Ovary (tissue), 9 donors: ENCODE measurements around the gene LRFN4. TPM values are rescaled to one million over a fixed set of nuclear protein-coding genes. Genes with fewer than 3 reads are reported as not detected.

Source experiments
- DNase-seq, 5 donors: peaks; one replicate each; pipeline ENCODE4 v3.0.0-alpha.2; 2019 to 2020
- H3K27ac ChIP-seq, 2 donors: fragments of 200-600 bp; one replicate each; pipeline versions ENCODE4 v1.5.1 to v1.8.0; 2019 to 2022
- H3K27me3 ChIP-seq: fragments of 200-600 bp; one replicate; pipeline ENCODE4 v1.8.0; 2022
- H3K36me3 ChIP-seq: fragments of 200-600 bp; sonication (generic); one replicate; pipeline ENCODE4 v1.5.1; 2019
- H3K4me1 ChIP-seq: one replicate; pipeline ENCODE4 v1.8.1; 2013; ENCODE audit warnings: mild to moderate bottlenecking, moderate library complexity; ENCODE audit not compliant: insufficient read depth
- H3K4me3 ChIP-seq: fragments of 200-600 bp; sonication (generic); one replicate; pipeline ENCODE4 v1.5.1; 2017
- H3K9me3 ChIP-seq, 2 donors: fragments of 200-600 bp in 1 of 2; sonication (generic) in 1 of 2; one replicate each; pipeline versions ENCODE4 v1.5.1 to v1.8.1; 2013 to 2019; ENCODE audit warnings: mild to moderate bottlenecking in 1 of 2, moderate library complexity in 1 of 2
- CTCF ChIP-seq, 3 donors: fragments of 450-650 bp in 2 of 3; fragments of 200-600 bp in 1 of 3; IDR thresholded peaks; one replicate each; pipeline versions ENCODE4 v1.5.1 to v1.8.0; 2016 to 2022; ENCODE audit warnings: antibody characterized with exemption in 3 of 3, mild to moderate bottlenecking in 1 of 3
- EP300 ChIP-seq: sonication (generic); formaldehyde crosslinking; IDR thresholded peaks from one replicate; pipeline ENCODE4 v1.6.1; 2017; ENCODE audit warnings: antibody characterized with exemption
- POLR2A ChIP-seq: fragments of 450-650 bp; IDR thresholded peaks from one replicate; pipeline ENCODE4 v1.6.1; 2017; ENCODE audit warnings: antibody characterized with exemption, mild to moderate bottlenecking, moderate library complexity
- WGBS, 3 donors: extraction: QIAGEN DNeasy Blood & Tissue Kit in 1 of 3; methylation state at CpG; one replicate each; pipeline versions ENCODE4 v1.1.5 to v1.1.7; 2013 to 2017; 5-methylcytosine and 5-hydroxymethylcytosine counted together
- intact Hi-C, 4 donors: fragments of 100-400 bp; cut with DNase I; formaldehyde crosslinking; loops; one replicate each; pipeline versions ENCODE4 v1.11.0 to v1.15.1; 2022 to 2023
- polyA plus RNA-seq, 2 donors: library from polyadenylated mRNA; stranded (reverse); fragments of 200-250 nt in 1 of 2; fragments of 350-450 nt in 1 of 2; fragmentation: Illumina TruSeq in 1 of 2; extraction: RNeasy Lipid Tissue Mini Kit (QIAGEN cat#74804) in 1 of 2; gene quantifications; one replicate each; pipeline ENCODE4 v1.2.3, GENCODE V29; 2013 to 2014
- total RNA-seq, 7 donors: library from RNA; depleted of rRNA in 2 of 7; stranded (reverse); fragments of >200 nt in 2 of 7; fragmentation: NEBNext Ultra II Directional in 3 of 7; extraction: Animal tissue kit (Norgen Biotek cat#: 25700) in 3 of 7; gene quantifications; one replicate each; pipeline versions ENCODE4 v1.1.0 to v1.2.4, GENCODE V29; 2016 to 2023
- donor health status: DM: no; HTN: no; CAD: no; lungs with moderate emphysema.
- donor health status: DM: no; HTN: no; CAD: no.
- donor health status: Bipolar disorder and iron deficiency.
- donor health status: DM: yes; HTN: yes; CAD: no.
- donor health status: DM: no; HTN: no; CAD: no.
- donor health status: DM: yes; HTN: yes; CAD: no.

LRFN4 gene
- total and polyA plus RNA-seq, 9 donors, result 1.3 to 18.1 (median 9.3) TPM; not detected in 1

GRCh38 chr11:66866007-66866406 lies 9.1 kb downstream of the LRFN4 start:
- TF ChIP-seq POLR2A, result no peak
- no peak for TF ChIP-seq EP300
- TF ChIP-seq CTCF (IDR thresholded peaks at IDR 0.05), result no peak

GRCh38 chr11:66866511-66866986 lies 9.7 kb downstream of the LRFN4 start:
- Histone ChIP-seq H3K27ac (no peak overlapping the region), H3K4me1 (no peaks in the 10 kb centered on the region), H3K36me3 (no peaks in the 10 kb centered on the region), H3K27me3 (no peaks in the 10 kb centered on the region), H3K4me3 (no peak overlapping the region), H3K9me3 (no peaks in the 10 kb centered on the region)
- DNase-seq, result no peak
- intact Hi-C loops, result no loop called here
- TF ChIP-seq CTCF (IDR thresholded peaks at IDR 0.05) (no peak), EP300 (no peak), POLR2A (no peak)
- WGBS, 3 donors, result 18 to 40% (median 22%) methylated on average over 7 of the region's 7 CpGs

More at GRCh38 chr11:66866007-66866406, 9.1 kb downstream of the LRFN4 start:
- no peaks in the 10 kb centered on the region for H3K36me3 ChIP-seq
- no peak overlapping the region for H3K4me3 ChIP-seq
- H3K27ac ChIP-seq, result no peak overlapping the region
- no peak for DNase-seq
- WGBS, 3 donors, result 85 to 90% (median 86%) methylated on average over 22 to 23 of the region's 23 CpGs
- H3K9me3 ChIP-seq, result no peaks in the 10 kb centered on the region
- intact Hi-C loops, result no loop called here
- H3K27me3 ChIP-seq, result no peaks in the 10 kb centered on the region
- no peaks in the 10 kb centered on the region for H3K4me1 ChIP-seq

GRCh38 chr11:66867425-66868040 lies 10.7 kb downstream of the LRFN4 start:
- DNase-seq, result no peak
- H3K36me3 ChIP-seq, result no peaks in the 10 kb centered on the region
- no peak overlapping the region for H3K4me3 ChIP-seq
- intact Hi-C loops, result no loop called here
- no peaks in the 10 kb centered on the region for H3K27me3 ChIP-seq
- H3K9me3 ChIP-seq, result no peaks in the 10 kb centered on the region
- no peak overlapping the region for H3K27ac ChIP-seq
- 82 to 84% (median 83%) methylated on average over 12 to 14 of the region's 14 CpGs for WGBS, 3 donors
- H3K4me1 ChIP-seq, result no peaks in the 10 kb centered on the region
- TF ChIP-seq CTCF (IDR thresholded peaks at IDR 0.05) (no peak), EP300 (no peak), POLR2A (no peak)

DNA sequence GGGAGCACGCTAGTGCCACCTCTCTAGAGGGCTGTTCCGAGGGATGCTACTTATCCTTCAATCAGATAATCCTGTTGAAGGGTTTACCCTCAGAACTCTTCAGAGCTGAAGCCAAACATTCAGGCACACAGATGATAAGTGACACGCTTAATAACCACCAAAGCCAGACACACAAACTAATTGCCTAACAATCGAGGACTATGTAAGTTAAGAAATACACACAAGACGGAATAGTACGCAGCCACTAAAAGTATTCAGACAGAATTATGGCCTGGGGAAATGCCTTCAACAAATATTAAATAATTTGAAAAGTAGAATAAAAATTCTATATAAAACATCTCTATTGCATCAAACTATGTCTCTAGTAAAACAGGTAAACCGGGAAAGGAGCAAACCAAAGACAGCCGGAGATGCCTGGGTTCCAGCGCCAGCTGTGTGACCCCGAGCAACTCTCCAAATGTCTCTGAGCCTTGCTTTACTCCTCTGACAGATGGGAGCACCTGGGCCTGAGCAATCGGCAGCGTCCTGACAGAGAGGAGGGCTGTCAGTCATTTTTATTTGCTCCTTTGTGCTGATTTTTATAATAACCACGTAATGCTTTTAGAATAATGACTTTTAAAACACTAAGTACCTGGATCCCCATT lies 11.3 kb downstream of the LRFN4 start:
- Histone ChIP-seq H3K9me3 (no peaks in the 10 kb centered on the region), H3K27me3 (no peaks in the 10 kb centered on the region), H3K36me3 (no peaks in the 10 kb centered on the region), H3K4me3 (no peak overlapping the region), H3K27ac (no peak overlapping the region), H3K4me1 (no peaks in the 10 kb centered on the region)
- TF ChIP-seq EP300, result no peak
- TF ChIP-seq CTCF (IDR thresholded peaks at IDR 0.05), result no peak
- TF ChIP-seq POLR2A, result no peak
- intact Hi-C loops, result no loop called here
- no peak for DNase-seq
- WGBS, 3 donors, result 94 to 96% (median 95%) methylated on average over 13 of the region's 13 CpGs
